Testis (tissue), 2 donors: ENCODE results near the gene PDZD4.

ENCODE experiments used
- CTCF ChIP-seq, 3 experiments: fragments of 450-650 bp in 2 of 3; fragments of 200-600 bp in 1 of 3; sonication (generic) in 1 of 3; IDR thresholded peaks; one replicate each; pipeline ENCODE4 v1.5.1; 2016 to 2019; ENCODE audit warnings: antibody characterized with exemption in 3 of 3, mild to moderate bottlenecking in 2 of 3, moderate library complexity in 1 of 3
- POLR2A ChIP-seq: fragments of 450-650 bp; IDR thresholded peaks from one replicate; pipeline ENCODE4 v1.6.1; 2017; ENCODE audit warnings: antibody characterized with exemption, mild to moderate bottlenecking, moderate library complexity

GRCh38 chrX:153866302-153867019 lies 36.1 kb upstream of the PDZD4 start:
- TF ChIP-seq CTCF (IDR thresholded peaks at IDR 0.05) (no peak), POLR2A (no peak)
